AG04450 (cell line): ENCODE data around the gene CNTNAP2. TPM values are rescaled to one million over a fixed set of nuclear protein-coding genes. Genes with fewer than 3 reads are reported as not detected.

Experiments used
- CTCF ChIA-PET: fragments of 300-600, 350-600 bp; formaldehyde crosslinking; extraction: SDS; loops from one replicate; lab custom pipeline; 2022; ENCODE audit warnings: antibody characterized with exemption, inconsistent platforms; lab: Charles Lee
- POLR2A ChIA-PET: fragments of 350-600 bp; formaldehyde crosslinking; extraction: SDS; loops from one replicate; lab custom pipeline; 2021; ENCODE audit warnings: antibody characterized with exemption, inconsistent platforms; lab: Yijun Ruan, JAX
- DNase-seq: peaks from one replicate; pipeline ENCODE4 v3.0.0-alpha.2; 2011; ENCODE audit warnings: low read depth, low spot score
- H3K27ac ChIP-seq: one replicate; pipeline ENCODE4 v1.5.1; 2012; ENCODE audit warnings: low read depth, low read length, control low read depth
- H3K27me3 ChIP-seq: one replicate; pipeline ENCODE4 v1.6.0; 2012; ENCODE audit warnings: low read length; ENCODE audit not compliant: control insufficient read depth, insufficient read depth
- H3K4me3 ChIP-seq: 2 replicates; pipeline ENCODE4 v1.5.1; 2011; ENCODE audit warnings: mild to moderate bottlenecking, low read depth, low read length, control low read depth
- H3K9me3 ChIP-seq: 2 replicates; pipeline ENCODE4 v1.5.1; 2012; ENCODE audit warnings: low read length; ENCODE audit not compliant: control insufficient read depth, insufficient read depth
- CTCF ChIP-seq: IDR thresholded peaks from 2 replicates; pipeline ENCODE4 v1.5.1; 2011; ENCODE audit warnings: low read depth, low read length, control low read depth, inconsistent platforms
- polyA plus RNA-seq: library from polyadenylated mRNA; depleted of rRNA; stranded (reverse); fragments of >200 nt; gene quantifications from 2 replicates; pipeline ENCODE4 v1.2.3, GENCODE V29; 2011

Gene CNTNAP2
- polyA plus RNA-seq, 1 experiment = not detected

GRCh38 chr7:147605323-147605722 lies 1488.7 kb downstream of the CNTNAP2 start:
- H3K4me3 ChIP-seq = no peak overlapping the region
- H3K27ac ChIP-seq = no peak overlapping the region
- H3K9me3 ChIP-seq = no peaks in the 10 kb centered on the region; the same call in 1 of the 2 replicates
- DNase-seq = no peak
- no peaks in the 10 kb centered on the region for H3K27me3 ChIP-seq
- ChIA-PET POLR2A (no interaction called here), CTCF (no interaction called here)
- no peak for TF ChIP-seq CTCF

- ChIA-PET POLR2A (no interaction called here), CTCF (no interaction called here)
- no peaks in the 10 kb centered on the region for H3K27me3 ChIP-seq
- no peaks in the 10 kb centered on the region; the same call in 1 of the 2 replicates for H3K9me3 ChIP-seq
- no peak overlapping the region for H3K27ac ChIP-seq
- no peak for DNase-seq
- no peak for TF ChIP-seq CTCF
- no peak overlapping the region for H3K4me3 ChIP-seq
Measured at GRCh38 chr7:147607157-147607800, 1490.7 kb downstream of the CNTNAP2 start.

- DNase-seq = no peak
- CTCF ChIA-PET = interaction anchor here (0.7 kb wide), 1 partner anchor 179 kb away, joined by 3 read pairs; no protein-coding TSS in a partner anchor
- H3K4me3 ChIP-seq = no peak overlapping the region
- no peaks in the 10 kb centered on the region; the same call in 1 of the 2 replicates for H3K9me3 ChIP-seq
- no peaks in the 10 kb centered on the region for H3K27me3 ChIP-seq
- POLR2A ChIA-PET = no interaction called here
- H3K27ac ChIP-seq = no peak overlapping the region
- TF ChIP-seq CTCF = no peak
Measured at GRCh38 chr7:147611431-147611830, 1494.8 kb downstream of the CNTNAP2 start.

- Histone ChIP-seq H3K4me3 (no peak overlapping the region), H3K9me3 (0 out of 2 replicates have a peak, but pooled peaks cover 2% of the 10 kb centered on the region), H3K27ac (no peak overlapping the region), H3K27me3 (no peaks in the 10 kb centered on the region)
- no peak for DNase-seq
- TF ChIP-seq CTCF = no peak
- ChIA-PET POLR2A (no interaction called here), CTCF (no interaction called here)
Measured at GRCh38 chr7:147635288-147635687, 1518.7 kb downstream of the CNTNAP2 start.

GRCh38 chr7:147636553-147636952 lies 1520.0 kb downstream of the CNTNAP2 start:
- Histone ChIP-seq H3K27ac (no peak overlapping the region), H3K4me3 (no peak overlapping the region), H3K9me3 (peaks cover 2% of the 10 kb centered on the region; the same call in 1 of the 2 replicates), H3K27me3 (no peaks in the 10 kb centered on the region)
- POLR2A ChIA-PET = no interaction called here
- CTCF ChIA-PET = no interaction called here
- no peak for TF ChIP-seq CTCF
- no peak for DNase-seq
